ENCODE measurements around the gene SGCB.
"Not testable (repeated sequence)": the region's sequence is repeated elsewhere in the genome, so short reads cannot be mapped to it uniquely, and the experiment has no call there.

The SGCB gene
- 4.0 to 15.7 (median 11.1) reads per million in 9 experiments for total RNA-seq

GRCh38 chr4:52038103-52038912 lies at the start of gene SGCB:
Gene SGCB (minus strand): TSS chr4:52038299. CDS start chr4:52038259, 40 bp downstream.
- Mint-ChIP-seq H3K27me3 (peaks cover 18 to 24% of the 10 kb centered on the region in 2 donors), H3K9me3 (no peaks in the 10 kb centered on the region), H3K4me1 (ENCODE audit: low read depth in 2 of 2) (peaks cover 15 to 22% of the 10 kb centered on the region in 2 donors), H3K4me3 (peak within 1 kb of the TSS; percentile 80 to 87), H3K27ac (peak within 1 kb of the TSS; percentile 64 to 82), H3K36me3 (ENCODE audit: insufficient read depth) (no peaks in the 10 kb centered on the region)
- ATAC-seq (replicated peaks) (peak; percentile 93), DNase-seq (peak; percentile 53 to 63 (median 62))

- not testable (repeated sequence) for H3K9me3 Mint-ChIP-seq; ATAC-seq (replicated peaks); H3K4me1 Mint-ChIP-seq (ENCODE audit: low read depth in 2 of 2); H3K27ac Mint-ChIP-seq; H3K36me3 Mint-ChIP-seq (ENCODE audit: insufficient read depth); DNase-seq; H3K4me3 Mint-ChIP-seq
- H3K27me3 Mint-ChIP-seq = peaks cover 15 to 19% of the 10 kb centered on the region in 2 donors
These were observed 48.3 kb upstream of the SGCB start for GRCh38 chr4:52086425-52086824.

- ATAC-seq (replicated peaks) (no peak), DNase-seq (no peak)
- Mint-ChIP-seq H3K4me3 (no peak overlapping the region), H3K9me3 (no peaks in the 10 kb centered on the region), H3K4me1 (ENCODE audit: low read depth in 2 of 2) (no peaks in the 10 kb centered on the region), H3K36me3 (ENCODE audit: insufficient read depth) (peaks cover 3% of the 10 kb centered on the region), H3K27me3 (peaks cover 45 to 48% of the 10 kb centered on the region in 2 donors), H3K27ac (no peak overlapping the region)
These were observed 43.1 kb upstream of the SGCB start for GRCh38 chr4:52081216-52081615.

- no peak for DNase-seq
- H3K27ac Mint-ChIP-seq = no peak overlapping the region
- no peak for ATAC-seq (replicated peaks)
- H3K4me3 Mint-ChIP-seq = no peak overlapping the region
- no peaks in the 10 kb centered on the region for H3K4me1 Mint-ChIP-seq (ENCODE audit: low read depth in 2 of 2)
- H3K27me3 Mint-ChIP-seq = peaks cover 60% of the 10 kb centered on the region in 2 donors
- no peaks in the 10 kb centered on the region for H3K9me3 Mint-ChIP-seq
- peaks cover 3% of the 10 kb centered on the region for H3K36me3 Mint-ChIP-seq (ENCODE audit: insufficient read depth)
These were observed 41.6 kb upstream of the SGCB start for GRCh38 chr4:52079659-52080058.

GRCh38 chr4:52076731-52077130 lies 38.6 kb upstream of the SGCB start:
- Mint-ChIP-seq H3K27ac (no peak overlapping the region), H3K9me3 (no peaks in the 10 kb centered on the region), H3K27me3 (peaks cover 57 to 59% of the 10 kb centered on the region in 2 donors), H3K36me3 (ENCODE audit: insufficient read depth) (peaks cover 3% of the 10 kb centered on the region), H3K4me1 (ENCODE audit: low read depth in 2 of 2) (no peaks in the 10 kb centered on the region), H3K4me3 (no peak overlapping the region)
- ATAC-seq (replicated peaks) = no peak
- DNase-seq = no peak

- no peak overlapping the region for H3K4me3 Mint-ChIP-seq
- ATAC-seq (replicated peaks) (no peak), DNase-seq (no peak)
- no peak overlapping the region for H3K27ac Mint-ChIP-seq
- no peaks in the 10 kb centered on the region for H3K4me1 Mint-ChIP-seq (ENCODE audit: low read depth in 2 of 2)
- H3K27me3 Mint-ChIP-seq = peaks cover 63 to 66% of the 10 kb centered on the region in 2 donors
- H3K9me3 Mint-ChIP-seq = no peaks in the 10 kb centered on the region
- peaks cover 1% of the 10 kb centered on the region for H3K36me3 Mint-ChIP-seq (ENCODE audit: insufficient read depth)
These were observed 33.9 kb upstream of the SGCB start for GRCh38 chr4:52071791-52072546.

- Mint-ChIP-seq H3K9me3 (no peaks in the 10 kb centered on the region), H3K36me3 (ENCODE audit: insufficient read depth) (no peaks in the 10 kb centered on the region), H3K4me3 (no peak overlapping the region), H3K27me3 (peaks cover 52 to 54% of the 10 kb centered on the region in 2 donors), H3K4me1 (ENCODE audit: low read depth in 2 of 2) (no peaks in the 10 kb centered on the region), H3K27ac (no peak overlapping the region)
- DNase-seq (no peak), ATAC-seq (replicated peaks) (no peak)
These were observed 31.5 kb upstream of the SGCB start for GRCh38 chr4:52069571-52069970.

GRCh38 chr4:52059372-52059771 lies 21.3 kb upstream of the SGCB start:
- ATAC-seq (replicated peaks) (no peak), DNase-seq (no peak)
- H3K36me3 Mint-ChIP-seq (ENCODE audit: insufficient read depth) = no peaks in the 10 kb centered on the region
- no peaks in the 10 kb centered on the region for H3K9me3 Mint-ChIP-seq
- H3K4me1 Mint-ChIP-seq (ENCODE audit: low read depth in 2 of 2) = peaks cover 0 to 4% of the 10 kb centered on the region in 2 donors
- no peak overlapping the region for H3K4me3 Mint-ChIP-seq
- H3K27ac Mint-ChIP-seq = no peak overlapping the region
- peaks cover 15 to 21% of the 10 kb centered on the region in 2 donors for H3K27me3 Mint-ChIP-seq

- ATAC-seq (replicated peaks) (no peak), DNase-seq (no peak)
- H3K27ac Mint-ChIP-seq = no peak overlapping the region
- no peak overlapping the region for H3K4me3 Mint-ChIP-seq
- H3K4me1 Mint-ChIP-seq (ENCODE audit: low read depth in 2 of 2) = peaks cover 0 to 4% of the 10 kb centered on the region in 2 donors
- no peaks in the 10 kb centered on the region for H3K9me3 Mint-ChIP-seq
- no peaks in the 10 kb centered on the region for H3K36me3 Mint-ChIP-seq (ENCODE audit: insufficient read depth)
- peaks cover 26 to 32% of the 10 kb centered on the region in 2 donors for H3K27me3 Mint-ChIP-seq
These were observed 20.2 kb upstream of the SGCB start for GRCh38 chr4:52058275-52058674.

- H3K36me3 Mint-ChIP-seq (ENCODE audit: insufficient read depth) = no peaks in the 10 kb centered on the region
- no peaks in the 10 kb centered on the region for H3K9me3 Mint-ChIP-seq
- peaks cover 37 to 43% of the 10 kb centered on the region in 2 donors for H3K27me3 Mint-ChIP-seq
- no peak for ATAC-seq (replicated peaks)
- no peak for DNase-seq
- H3K4me3 Mint-ChIP-seq = no peak overlapping the region
- no peak overlapping the region for H3K27ac Mint-ChIP-seq
- peaks cover 0 to 9% of the 10 kb centered on the region in 2 donors for H3K4me1 Mint-ChIP-seq (ENCODE audit: low read depth in 2 of 2)
These were observed 19.1 kb upstream of the SGCB start for GRCh38 chr4:52057196-52057595.

- no peak for DNase-seq
- ATAC-seq (replicated peaks) = no peak
- H3K9me3 Mint-ChIP-seq = no peaks in the 10 kb centered on the region
- H3K4me3 Mint-ChIP-seq = no peak overlapping the region
- no peaks in the 10 kb centered on the region for H3K36me3 Mint-ChIP-seq (ENCODE audit: insufficient read depth)
- H3K27ac Mint-ChIP-seq = no peak overlapping the region
- peaks cover 8 to 10% of the 10 kb centered on the region in 2 donors for H3K4me1 Mint-ChIP-seq (ENCODE audit: low read depth in 2 of 2)
- peaks cover 48 to 53% of the 10 kb centered on the region in 2 donors for H3K27me3 Mint-ChIP-seq
These were observed 16.2 kb upstream of the SGCB start for GRCh38 chr4:52054254-52054653.

- ATAC-seq (replicated peaks) (peak; percentile 29), DNase-seq (no peak)
- Mint-ChIP-seq H3K27me3 (peaks cover 65 to 66% of the 10 kb centered on the region in 2 donors), H3K9me3 (no peaks in the 10 kb centered on the region), H3K27ac (no peak overlapping the region), H3K4me1 (ENCODE audit: low read depth in 2 of 2) (peaks cover 7 to 8% of the 10 kb centered on the region in 2 donors), H3K4me3 (peak overlapping the region; percentile 63 to 68), H3K36me3 (ENCODE audit: insufficient read depth) (no peaks in the 10 kb centered on the region)
These were observed 14.3 kb upstream of the SGCB start for GRCh38 chr4:52052475-52052780.

- peak overlapping the region; percentile 63 to 68 for H3K4me3 Mint-ChIP-seq
- ATAC-seq (replicated peaks) = peak; percentile 36
- H3K36me3 Mint-ChIP-seq (ENCODE audit: insufficient read depth) = no peaks in the 10 kb centered on the region
- peaks cover 67 to 71% of the 10 kb centered on the region in 2 donors for H3K27me3 Mint-ChIP-seq
- DNase-seq = no peak
- H3K27ac Mint-ChIP-seq = no peak overlapping the region
- no peaks in the 10 kb centered on the region for H3K9me3 Mint-ChIP-seq
- peaks cover 7 to 8% of the 10 kb centered on the region in 2 donors for H3K4me1 Mint-ChIP-seq (ENCODE audit: low read depth in 2 of 2)
These were observed 13.7 kb upstream of the SGCB start for GRCh38 chr4:52051615-52052474.
